GM19468 (cell line): Measurements from ENCODE around the gene CACNA1H.

ENCODE experiments used
- ATAC-seq: cut with Tn5 transposase; IDR thresholded peaks from one replicate; pipeline ENCODE4 v1.9.1; 2021; ENCODE audit warnings: mild to moderate bottlenecking, moderate library complexity, moderate number of reproducible peaks; ENCODE audit not compliant: unreplicated experiment; ENCODE audit errors: extremely low read depth

Gene CACNA1H

GRCh38 chr16:1171001-1171400, 18.1 kb downstream of the CACNA1H start:
- no peak for ATAC-seq

GRCh38 chr16:1171854-1172428, 19.0 kb downstream of the CACNA1H start:
- ATAC-seq = no peak

GRCh38 chr16:1172651-1173050, 19.7 kb downstream of the CACNA1H start:
- no peak for ATAC-seq

GRCh38 chr16:1173788-1174451, 21.0 kb downstream of the CACNA1H start:
- ATAC-seq = no peak

- no peak for ATAC-seq
Observed at GRCh38 chr16:1174477-1175357, 21.8 kb downstream of the CACNA1H start.

- no peak for ATAC-seq
Observed at GRCh38 chr16:1175566-1176279, 22.8 kb downstream of the CACNA1H start.

- no peak for ATAC-seq
Observed at GRCh38 chr16:1176280-1176897, 23.5 kb downstream of the CACNA1H start.

GRCh38 chr16:1177053-1177452, 24.1 kb downstream of the CACNA1H start:
- no peak for ATAC-seq

- no peak for ATAC-seq
Observed at GRCh38 chr16:1177750-1178149, 24.8 kb downstream of the CACNA1H start.

- ATAC-seq = no peak
Observed at GRCh38 chr16:1178295-1178910, 25.5 kb downstream of the CACNA1H start.

- ATAC-seq = no peak
Observed at GRCh38 chr16:1180549-1181403, 27.9 kb downstream of the CACNA1H start.

GRCh38 chr16:1181404-1182315, 28.8 kb downstream of the CACNA1H start:
- ATAC-seq = no peak

- no peak for ATAC-seq
Observed at GRCh38 chr16:1182316-1182671, 29.4 kb downstream of the CACNA1H start.

GRCh38 chr16:1182950-1183907, 30.3 kb downstream of the CACNA1H start:
- ATAC-seq = no peak

- ATAC-seq = no peak
Observed at GRCh38 chr16:1184156-1184868, 31.4 kb downstream of the CACNA1H start.

GRCh38 chr16:1184980-1185379, 32.1 kb downstream of the CACNA1H start:
- ATAC-seq = no peak
